ENCODE measurements around the gene IL4R. TPM values are rescaled to one million over a fixed set of nuclear protein-coding genes. Genes with fewer than 3 reads are reported as not detected.

The IL4R gene
- total and polyA plus RNA-seq, 2 experiments from 2014 or later, result 6.4 to 17.6 TPM

GRCh38 chr16:27314986-27315332 is 1.2 kb downstream of the IL4R start:
- H3K4me3 ChIP-seq, result no peak overlapping the region; the same call in 1 of the 2 replicates
- Mint-ChIP-seq H3K9me3 (no peaks in the 10 kb centered on the region; the same call in 2 of the 3 replicates), H3K36me3 (ENCODE audit: low read depth) (no peaks in the 10 kb centered on the region; the same call in 1 of the 3 replicates), H3K27ac (no peak overlapping the region), H3K27me3 (ENCODE audit: insufficient read depth, low read depth, poor library complexity) (peaks cover 19% of the 10 kb centered on the region), H3K4me1 (peaks cover 45% of the 10 kb centered on the region), H3K4me3 (peak overlapping the region; percentile 86)
- no peak for ATAC-seq
- peaks cover 24% of the 10 kb centered on the region for H3K4me1 ChIP-seq (ENCODE audit: insufficient read depth)
- TF ChIP-seq JUNB (IDR thresholded peaks at IDR 0.05; ENCODE audit: unreplicated experiment) (no peak), STAT1 (IDR thresholded peaks at IDR 0.05; ENCODE audit: unreplicated experiment) (no peak), ZNF462 (CRISPR knock-in tag; IDR thresholded peaks at IDR 0.05) (no peak), CREB1 (CRISPR knock-in tag; IDR thresholded peaks at IDR 0.05; ENCODE audit: low read depth) (no peak)
- TF ChIP-seq, protein P1, sequence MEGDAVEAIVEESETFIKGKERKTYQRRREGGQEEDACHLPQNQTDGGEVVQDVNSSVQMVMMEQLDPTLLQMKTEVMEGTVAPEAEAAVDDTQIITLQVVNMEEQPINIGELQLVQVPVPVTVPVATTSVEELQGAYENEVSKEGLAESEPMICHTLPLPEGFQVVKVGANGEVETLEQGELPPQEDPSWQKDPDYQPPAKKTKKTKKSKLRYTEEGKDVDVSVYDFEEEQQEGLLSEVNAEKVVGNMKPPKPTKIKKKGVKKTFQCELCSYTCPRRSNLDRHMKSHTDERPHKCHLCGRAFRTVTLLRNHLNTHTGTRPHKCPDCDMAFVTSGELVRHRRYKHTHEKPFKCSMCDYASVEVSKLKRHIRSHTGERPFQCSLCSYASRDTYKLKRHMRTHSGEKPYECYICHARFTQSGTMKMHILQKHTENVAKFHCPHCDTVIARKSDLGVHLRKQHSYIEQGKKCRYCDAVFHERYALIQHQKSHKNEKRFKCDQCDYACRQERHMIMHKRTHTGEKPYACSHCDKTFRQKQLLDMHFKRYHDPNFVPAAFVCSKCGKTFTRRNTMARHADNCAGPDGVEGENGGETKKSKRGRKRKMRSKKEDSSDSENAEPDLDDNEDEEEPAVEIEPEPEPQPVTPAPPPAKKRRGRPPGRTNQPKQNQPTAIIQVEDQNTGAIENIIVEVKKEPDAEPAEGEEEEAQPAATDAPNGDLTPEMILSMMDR (conservative IDR thresholded peaks at IDR 0.05; ENCODE audit: low read depth in 2 of 2), result no peak
- H3K79me2 ChIP-seq (replicated peaks; ENCODE audit: insufficient read depth), result peaks cover 23% of the 10 kb centered on the region
- H3F3A ChIP-seq (replicated peaks; ENCODE audit: low read depth), result 0 out of 2 replicates have a peak, but pooled peaks cover 2% of the 10 kb centered on the region
- no peaks in the 10 kb centered on the region; the same call in 1 of the 2 replicates for H4K20me1 ChIP-seq (replicated peaks; ENCODE audit: insufficient read depth)
- no peak overlapping the region for H3K27ac ChIP-seq (ENCODE audit: low read depth)
- peaks cover 17% of the 10 kb centered on the region for H3K27me3 ChIP-seq (ENCODE audit: insufficient read depth)
- H3K36me3 ChIP-seq (ENCODE audit: insufficient read depth), result no peaks in the 10 kb centered on the region
- H3K4me2 ChIP-seq, result peak overlapping the region; percentile 62
- H3K9me2 ChIP-seq (ENCODE audit: insufficient read depth), result no peaks in the 10 kb centered on the region
- no peak for DNase-seq (ENCODE audit: low spot score)
- no peak overlapping the region for H2AFZ ChIP-seq

Measured in GM23338 (cell line).